Testis (tissue), 3 donors: Measurements from ENCODE around the gene SIRT2. TPM values are rescaled to one million over a fixed set of nuclear protein-coding genes. Genes with fewer than 3 reads are reported as not detected.

Experiments used
- DNase-seq: peaks from one replicate; pipeline ENCODE4 v3.0.0-alpha.2; 2019
- H3K27ac ChIP-seq, 2 donors: fragments of 200-600 bp; sonication (generic); one replicate each; pipeline ENCODE4 v1.5.1; 2019
- H3K27me3 ChIP-seq: fragments of 200-600 bp; sonication (generic); one replicate; pipeline ENCODE4 v1.5.1; 2019
- H3K36me3 ChIP-seq: fragments of 200-600 bp; sonication (generic); one replicate; pipeline ENCODE4 v1.5.1; 2017; ENCODE audit warnings: low read depth; ENCODE audit errors: missing control alignments
- H3K4me1 ChIP-seq: fragments of 200-600 bp; sonication (generic); one replicate; pipeline ENCODE4 v1.5.1; 2019
- H3K4me3 ChIP-seq, 2 donors: fragments of 200-600 bp; sonication (generic); one replicate each; pipeline ENCODE4 v1.5.1; 2017 to 2019
- H3K9me3 ChIP-seq: fragments of 200-600 bp; sonication (generic); one replicate; pipeline ENCODE4 v1.5.1; 2017
- CTCF ChIP-seq, 3 experiments: fragments of 450-650 bp in 2 of 3; fragments of 200-600 bp in 1 of 3; sonication (generic) in 1 of 3; IDR thresholded peaks; one replicate each; pipeline ENCODE4 v1.5.1; 2016 to 2019; ENCODE audit warnings: antibody characterized with exemption in 3 of 3, mild to moderate bottlenecking in 2 of 3, moderate library complexity in 1 of 3
- POLR2A ChIP-seq: fragments of 450-650 bp; IDR thresholded peaks from one replicate; pipeline ENCODE4 v1.6.1; 2017; ENCODE audit warnings: antibody characterized with exemption, mild to moderate bottlenecking, moderate library complexity
- WGBS, 2 donors: methylation state at CpG; one replicate each; pipeline ENCODE4 v1.1.5; 2018; 5-methylcytosine and 5-hydroxymethylcytosine counted together
- intact Hi-C: fragments of 100-400 bp; cut with DNase I; formaldehyde crosslinking; loops from one replicate; pipeline ENCODE4 v1.15.1; 2023; ENCODE audit warnings: low total_unique reads
- polyA plus RNA-seq: library from polyadenylated mRNA; stranded (reverse); fragments of 350-450 nt; fragmentation: Illumina TruSeq; extraction: RNeasy Lipid Tissue Mini Kit (QIAGEN cat#74804); gene quantifications from one replicate; pipeline ENCODE4 v1.2.3, GENCODE V29; 2014; ENCODE audit warnings: low read depth, low replicate concordance; ENCODE audit not compliant: insufficient read depth
- total RNA-seq, 2 donors: library from RNA; depleted of rRNA; stranded (reverse); fragments of >200 nt; gene quantifications; one replicate each; pipeline ENCODE4 v1.2.3, GENCODE V29; 2016

Gene SIRT2
- total and polyA plus RNA-seq, 3 donors from 2014 or later: 89.1 to 107 (median 95.3) TPM

- DNase-seq: peak; percentile 45
- Histone ChIP-seq H3K9me3 (no peaks in the 10 kb centered on the region), H3K4me1 (peaks cover 19% of the 10 kb centered on the region), H3K36me3 (no peaks in the 10 kb centered on the region), H3K4me3 (no peak overlapping the region), H3K27me3 (no peaks in the 10 kb centered on the region), H3K27ac (no peak overlapping the region)
- TF ChIP-seq CTCF (IDR thresholded peaks at IDR 0.05) (peak in 1 of 3 experiments; percentile 21), POLR2A (no peak)
- intact Hi-C loops: no loop called here
- WGBS, 2 donors: 67 to 94% methylated on average over 4 to 27 of the region's 29 CpGs
Measured at GRCh38 chr19:38932425-38933179, 33.2 kb upstream of the SIRT2 start.

GRCh38 chr19:38931521-38931793, 32.0 kb upstream of the SIRT2 start:
- peak overlapping the region; percentile 63 to 88 for H3K27ac ChIP-seq
- peak overlapping the region; percentile 65 to 69 for H3K4me3 ChIP-seq
- no peaks in the 10 kb centered on the region for H3K9me3 ChIP-seq
- DNase-seq: no peak
- intact Hi-C loops: no loop called here
- WGBS, 2 donors: 7 to 22% methylated on average over 7 to 8 of the region's 8 CpGs
- peaks cover 19% of the 10 kb centered on the region for H3K4me1 ChIP-seq
- no peak for TF ChIP-seq POLR2A
- no peak for TF ChIP-seq CTCF (IDR thresholded peaks at IDR 0.05)
- no peaks in the 10 kb centered on the region for H3K27me3 ChIP-seq
- no peaks in the 10 kb centered on the region for H3K36me3 ChIP-seq

- DNase-seq: peak; percentile 100
- Histone ChIP-seq H3K4me3 (peak within 1 kb of the TSS; percentile 65 to 69), H3K4me1 (peaks cover 19% of the 10 kb centered on the region), H3K9me3 (no peaks in the 10 kb centered on the region), H3K27ac (peak within 1 kb of the TSS; percentile 63 to 88), H3K36me3 (no peaks in the 10 kb centered on the region), H3K27me3 (no peaks in the 10 kb centered on the region)
- intact Hi-C loops: no loop called here
- WGBS, 2 donors: 0% methylated on average over 18 to 40 of the region's 40 CpGs
- TF ChIP-seq CTCF (IDR thresholded peaks at IDR 0.05): no peak
- TF ChIP-seq POLR2A: no peak
Measured at GRCh38 chr19:38930776-38931520, 31.5 kb upstream of the SIRT2 start, which contains the start of gene MRPS12. MRPS12 (plus strand) TSS chr19:38930944; CDS start chr19:38931295, 351 bp downstream.

GRCh38 chr19:38929929-38930775, 30.7 kb upstream of the SIRT2 start, which contains the start of gene SARS2:
SARS2 (minus strand) TSS chr19:38930763; CDS start chr19:38930736, 27 bp downstream.
- Histone ChIP-seq H3K9me3 (no peaks in the 10 kb centered on the region), H3K27ac (peak within 1 kb of the TSS; percentile 63 to 88), H3K27me3 (no peaks in the 10 kb centered on the region), H3K4me1 (peaks cover 19% of the 10 kb centered on the region), H3K4me3 (peak within 1 kb of the TSS; percentile 65 to 69), H3K36me3 (no peaks in the 10 kb centered on the region)
- intact Hi-C loops: loop anchor here (10.0 kb wide), 1 partner anchor 385 kb away; no protein-coding TSS in a partner anchor
- DNase-seq: peak; percentile 94
- 5 to 9% methylated on average over 11 to 30 of the region's 49 CpGs for WGBS, 2 donors
- TF ChIP-seq POLR2A (no peak), CTCF (IDR thresholded peaks at IDR 0.05) (peak; percentile 95 to 99 (median 99))
